Myocyte (in vitro differentiated cells): ENCODE measurements around the gene GLIS1. TPM values are rescaled to one million over a fixed set of nuclear protein-coding genes. Genes with fewer than 3 reads are reported as not detected.

Experiments
- DNase-seq: peaks from one replicate; pipeline ENCODE4 v3.0.0-alpha.2; 2012; ENCODE audit warnings: low read depth
- total RNA-seq: library from RNA; depleted of rRNA; stranded (reverse); fragments of >200 nt; gene quantifications from 2 replicates; pipeline ENCODE4 v1.2.3, GENCODE V29; 2014

Gene GLIS1
- total RNA-seq, 1 donor from 2014 or later = 1.9 TPM

DNA sequence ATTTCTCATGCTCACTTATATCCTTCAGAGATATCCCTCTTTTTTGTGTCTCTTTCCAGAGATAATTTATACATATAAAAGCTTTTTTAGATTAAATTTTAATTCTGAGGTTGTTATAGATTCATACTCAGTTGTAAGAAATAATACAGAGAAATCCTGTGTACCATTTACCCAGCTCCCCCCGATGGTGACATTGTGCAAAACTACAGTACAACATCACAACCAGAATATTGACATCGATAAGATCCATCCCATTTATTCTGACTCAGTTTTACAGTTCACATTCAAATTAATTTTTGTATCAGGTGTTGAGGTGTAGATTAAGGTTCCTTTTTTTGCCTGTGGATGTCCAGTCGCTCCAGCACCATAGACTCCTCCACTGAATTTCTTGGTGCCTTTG lies 265.5 kb downstream of the GLIS1 start:
- DNase-seq = peak; percentile 4

DNA sequence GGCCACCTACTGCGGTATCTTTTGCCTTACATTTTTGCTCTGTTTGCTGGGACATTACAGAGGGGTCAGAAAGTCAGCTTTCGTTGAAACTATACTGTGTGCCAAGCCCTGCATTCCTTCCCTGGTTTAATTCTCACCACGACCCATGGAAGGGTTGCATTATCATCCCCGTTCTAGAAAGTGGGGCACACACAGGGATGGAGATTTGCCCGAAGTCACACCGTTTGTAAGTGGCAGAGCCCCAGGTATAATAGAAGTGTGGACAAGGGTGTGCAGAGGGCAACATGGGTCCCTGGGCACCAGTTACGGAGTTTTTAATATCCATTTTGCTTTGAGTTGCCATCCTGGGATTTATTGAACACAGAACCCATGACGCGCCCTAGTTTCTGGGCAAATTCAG lies 268.0 kb downstream of the GLIS1 start:
- no peak for DNase-seq

- no peak for DNase-seq
These were observed 268.4 kb downstream of the GLIS1 start for GRCh38 chr1:53470584-53470983.

GRCh38 chr1:53470155-53470554 lies 268.8 kb downstream of the GLIS1 start:
- peak; percentile 59 for DNase-seq

- DNase-seq = no peak
These were observed 269.6 kb downstream of the GLIS1 start for GRCh38 chr1:53469373-53469772.

- no peak for DNase-seq
These were observed 270.6 kb downstream of the GLIS1 start for GRCh38 chr1:53468374-53468773.

- DNase-seq = peak; percentile 30
These were observed 271.6 kb downstream of the GLIS1 start for GRCh38 chr1:53467391-53467790.

DNA sequence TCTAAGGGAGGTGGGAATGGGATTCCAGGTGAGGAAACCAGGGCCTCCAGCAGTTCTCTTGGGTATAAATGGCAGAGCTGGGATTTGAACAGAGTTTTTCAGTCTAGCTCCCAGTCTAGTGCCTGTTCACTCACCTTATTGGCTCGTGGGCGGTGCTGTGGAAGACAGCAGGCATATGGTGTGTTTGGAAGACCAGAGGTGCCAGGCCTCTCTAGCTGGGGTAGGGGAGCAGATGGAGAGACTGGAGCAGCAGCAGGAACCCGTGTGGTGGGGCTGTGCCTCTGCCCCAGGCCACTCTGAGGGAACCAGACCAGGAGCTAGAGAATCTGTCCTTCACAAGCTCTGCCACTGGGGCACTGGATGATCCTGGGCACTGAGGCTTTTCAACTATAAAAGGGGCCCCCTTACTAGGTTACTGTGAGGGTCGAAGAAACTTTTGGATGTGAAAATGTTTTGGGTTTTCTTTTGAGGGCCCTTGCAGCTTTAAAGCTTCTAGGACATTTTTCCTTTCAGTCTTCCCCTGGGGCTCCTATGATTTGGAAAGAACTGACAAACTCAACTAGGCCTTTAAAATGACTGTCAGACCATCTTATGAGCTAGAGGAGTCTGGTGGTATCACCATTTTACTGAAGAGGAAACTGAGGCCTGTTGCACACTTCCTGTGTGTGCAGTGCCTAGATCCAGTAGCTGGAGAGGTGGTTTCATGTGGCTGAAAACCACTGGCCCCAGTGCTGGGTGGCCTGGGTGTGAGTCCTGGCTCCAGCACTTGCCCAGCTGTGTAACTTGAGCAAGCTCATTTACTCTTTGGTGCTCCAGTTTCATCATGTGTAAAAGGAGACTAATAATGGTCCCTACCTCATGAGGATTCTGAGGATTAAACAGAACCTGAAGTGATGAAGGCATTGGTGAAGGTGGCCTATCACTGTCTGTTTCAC lies 273.7 kb downstream of the GLIS1 start:
- DNase-seq = peak; percentile 12

DNA sequence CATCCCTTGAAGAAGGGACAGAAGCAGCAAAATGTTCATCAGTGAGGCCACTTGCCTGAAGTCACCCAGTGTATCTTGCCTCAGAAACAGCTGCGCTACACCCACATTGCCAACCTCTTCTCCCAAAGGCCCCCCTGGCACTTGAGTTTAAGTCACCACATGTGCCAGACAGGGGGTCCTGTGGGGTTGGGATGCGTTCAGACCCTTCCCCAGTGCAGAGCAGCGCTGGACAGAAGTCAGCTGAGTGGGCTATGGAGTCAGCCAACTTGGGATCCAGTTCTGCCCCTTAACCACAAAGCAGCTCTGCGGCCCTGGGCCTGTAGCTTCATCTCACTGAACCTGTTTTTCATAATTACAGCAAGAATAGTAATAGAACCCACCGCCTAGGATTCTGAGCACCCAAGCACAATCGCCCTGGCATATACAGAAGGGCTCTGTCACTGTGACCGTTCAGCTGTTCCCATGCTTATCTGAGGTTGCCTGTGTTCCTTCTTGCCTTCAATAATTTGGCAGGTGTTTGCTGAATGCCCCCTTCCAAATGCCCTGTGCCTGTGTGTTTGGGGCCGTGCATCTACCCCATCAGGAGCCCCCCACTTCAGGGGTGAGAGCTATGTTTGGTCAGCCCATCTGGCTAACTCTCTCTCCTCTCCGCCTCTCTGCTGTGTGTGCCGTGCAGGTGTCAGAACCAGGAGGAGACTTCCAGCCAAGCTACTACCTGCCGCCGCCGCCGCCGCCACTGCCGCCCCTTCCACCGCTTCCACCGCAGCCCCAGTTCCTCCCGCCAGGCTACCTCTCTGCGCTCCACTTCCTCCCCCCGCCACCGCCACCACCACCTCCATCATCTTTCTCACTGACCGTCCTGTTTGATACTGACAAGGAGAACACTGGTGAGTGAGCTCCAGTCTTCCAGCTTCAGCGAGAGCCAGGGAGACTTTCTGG lies 274.7 kb downstream of the GLIS1 start:
- DNase-seq = peak; percentile 6

GRCh38 chr1:53462769-53463501 lies 276.0 kb downstream of the GLIS1 start:
- peak; percentile 8 for DNase-seq

DNA sequence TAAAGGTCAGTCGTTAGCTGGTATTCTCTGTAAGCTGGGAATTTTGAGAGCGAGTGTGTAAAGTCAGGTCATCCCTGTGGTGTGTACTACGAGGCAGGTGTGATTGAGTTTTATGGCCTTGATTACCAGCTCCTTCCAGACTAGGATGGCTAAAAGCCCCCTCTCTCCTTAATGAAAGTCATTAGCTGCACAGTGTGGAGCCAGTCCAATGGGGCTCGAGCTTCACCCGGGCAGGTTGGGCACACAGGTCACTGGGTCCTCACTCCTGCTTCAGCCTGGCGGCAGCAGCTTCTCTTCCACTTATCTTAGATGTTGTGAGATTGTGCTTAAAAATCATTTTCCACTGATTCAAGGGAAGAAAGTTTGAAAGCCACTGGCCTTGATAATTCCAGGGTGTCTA lies 276.8 kb downstream of the GLIS1 start:
- DNase-seq = no peak

- DNase-seq = no peak
These were observed 277.5 kb downstream of the GLIS1 start for GRCh38 chr1:53461323-53462044.

DNA sequence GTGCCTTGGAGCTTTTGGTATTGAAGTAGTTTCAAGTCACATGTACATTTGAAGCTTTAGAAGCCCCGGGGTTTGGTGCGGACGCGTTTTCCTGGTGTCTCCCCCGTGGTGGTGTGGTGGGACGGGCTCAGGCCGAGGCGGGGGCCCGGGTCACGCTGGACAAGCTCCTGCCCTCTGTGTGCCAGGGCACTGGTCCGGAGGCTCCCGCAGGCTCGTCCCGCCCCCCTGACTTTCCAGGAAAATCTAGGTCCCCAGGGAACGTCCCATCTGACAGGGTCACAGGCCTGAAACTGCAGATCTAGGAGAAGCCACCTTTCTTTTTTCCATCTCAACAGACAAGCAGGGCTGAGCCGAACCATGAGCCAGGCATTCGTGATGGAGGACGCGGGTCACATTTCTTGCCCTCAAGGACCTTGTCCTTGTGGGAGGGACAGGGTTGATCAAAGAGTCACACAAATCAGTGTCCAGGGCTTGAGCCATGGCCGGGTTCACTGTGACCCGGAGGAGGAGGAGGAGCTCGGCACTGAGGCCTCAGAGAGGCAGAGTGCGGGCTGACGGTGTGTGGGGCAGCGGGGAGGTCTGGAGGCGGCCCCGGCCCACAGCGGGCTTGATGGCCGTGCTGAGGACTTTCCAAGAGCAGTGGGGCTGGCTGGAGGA lies 278.2 kb downstream of the GLIS1 start:
- no peak for DNase-seq

DNA sequence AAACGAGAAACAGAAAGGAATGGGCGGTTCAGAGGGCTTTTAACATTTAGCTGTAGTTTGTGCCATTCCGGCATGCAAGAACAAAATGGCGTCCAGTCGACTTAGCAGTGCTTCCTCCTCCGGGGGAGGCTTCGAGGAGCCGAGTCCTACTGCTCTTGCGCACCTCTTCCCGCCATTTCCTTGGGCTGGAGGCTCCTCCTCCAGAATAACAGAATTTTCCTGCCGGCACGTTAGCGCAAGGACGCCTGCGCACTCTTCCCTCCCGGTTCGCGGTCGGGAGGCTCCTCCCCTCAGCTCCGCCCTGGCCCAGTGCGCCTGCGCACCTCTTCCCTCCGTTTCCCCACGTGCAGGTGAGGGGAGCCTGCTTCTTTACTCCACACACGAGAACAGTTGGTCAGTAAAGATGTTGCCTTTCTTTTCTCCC lies 278.7 kb downstream of the GLIS1 start:
- no peak for DNase-seq

GRCh38 chr1:53459321-53460175 lies 279.4 kb downstream of the GLIS1 start, which contains the start of gene DMRTB1:
Gene DMRTB1, plus strand, starts transcription at chr1:53459399. Its CDS starts 55 bp downstream, at chr1:53459454.
- DNase-seq = no peak

- no peak for DNase-seq
These were observed 280.3 kb downstream of the GLIS1 start for GRCh38 chr1:53458634-53459033.
